ENCODE measurements around the gene CIZ1.

CIZ1 gene

GRCh38 chr9:128180447-128180846, 10.9 kb downstream of the CIZ1 start:
- ATAC-seq (ENCODE audit: low read depth) = no peak
- no peaks in the 10 kb centered on the region for H3K9me3 ChIP-seq (ENCODE audit: severe bottlenecking)
- no peak for DNase-seq (ENCODE audit: low spot score)
- peaks cover 87% of the 10 kb centered on the region for H3K36me3 ChIP-seq (ENCODE audit: low read depth)
- no peak overlapping the region for H3K4me3 ChIP-seq (ENCODE audit: severe bottlenecking)
- no peak overlapping the region for H3K27ac ChIP-seq (ENCODE audit: poor library complexity, severe bottlenecking)
- TF ChIP-seq, protein P1, sequence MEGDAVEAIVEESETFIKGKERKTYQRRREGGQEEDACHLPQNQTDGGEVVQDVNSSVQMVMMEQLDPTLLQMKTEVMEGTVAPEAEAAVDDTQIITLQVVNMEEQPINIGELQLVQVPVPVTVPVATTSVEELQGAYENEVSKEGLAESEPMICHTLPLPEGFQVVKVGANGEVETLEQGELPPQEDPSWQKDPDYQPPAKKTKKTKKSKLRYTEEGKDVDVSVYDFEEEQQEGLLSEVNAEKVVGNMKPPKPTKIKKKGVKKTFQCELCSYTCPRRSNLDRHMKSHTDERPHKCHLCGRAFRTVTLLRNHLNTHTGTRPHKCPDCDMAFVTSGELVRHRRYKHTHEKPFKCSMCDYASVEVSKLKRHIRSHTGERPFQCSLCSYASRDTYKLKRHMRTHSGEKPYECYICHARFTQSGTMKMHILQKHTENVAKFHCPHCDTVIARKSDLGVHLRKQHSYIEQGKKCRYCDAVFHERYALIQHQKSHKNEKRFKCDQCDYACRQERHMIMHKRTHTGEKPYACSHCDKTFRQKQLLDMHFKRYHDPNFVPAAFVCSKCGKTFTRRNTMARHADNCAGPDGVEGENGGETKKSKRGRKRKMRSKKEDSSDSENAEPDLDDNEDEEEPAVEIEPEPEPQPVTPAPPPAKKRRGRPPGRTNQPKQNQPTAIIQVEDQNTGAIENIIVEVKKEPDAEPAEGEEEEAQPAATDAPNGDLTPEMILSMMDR (IDR thresholded peaks at IDR 0.05; ENCODE audit: poor library complexity, severe bottlenecking) = no peak
- H3K4me1 ChIP-seq (ENCODE audit: insufficient read depth, poor library complexity, severe bottlenecking) = no peaks in the 10 kb centered on the region
- no peaks in the 10 kb centered on the region for H3K27me3 ChIP-seq (ENCODE audit: insufficient read depth, poor library complexity, severe bottlenecking)

- DNase-seq (ENCODE audit: low spot score) = no peak
- no peaks in the 10 kb centered on the region for H3K27me3 ChIP-seq (ENCODE audit: insufficient read depth, poor library complexity, severe bottlenecking)
- no peak for ATAC-seq (ENCODE audit: low read depth)
- no peak overlapping the region for H3K4me3 ChIP-seq (ENCODE audit: severe bottlenecking)
- H3K9me3 ChIP-seq (ENCODE audit: severe bottlenecking) = no peaks in the 10 kb centered on the region
- no peaks in the 10 kb centered on the region for H3K4me1 ChIP-seq (ENCODE audit: insufficient read depth, poor library complexity, severe bottlenecking)
- H3K27ac ChIP-seq (ENCODE audit: poor library complexity, severe bottlenecking) = no peak overlapping the region
- peaks cover 87% of the 10 kb centered on the region for H3K36me3 ChIP-seq (ENCODE audit: low read depth)
- TF ChIP-seq, protein P1 (IDR thresholded peaks at IDR 0.05; ENCODE audit: poor library complexity, severe bottlenecking) = no peak
These were observed 11.4 kb downstream of the CIZ1 start for GRCh38 chr9:128180001-128180400.

DNA sequence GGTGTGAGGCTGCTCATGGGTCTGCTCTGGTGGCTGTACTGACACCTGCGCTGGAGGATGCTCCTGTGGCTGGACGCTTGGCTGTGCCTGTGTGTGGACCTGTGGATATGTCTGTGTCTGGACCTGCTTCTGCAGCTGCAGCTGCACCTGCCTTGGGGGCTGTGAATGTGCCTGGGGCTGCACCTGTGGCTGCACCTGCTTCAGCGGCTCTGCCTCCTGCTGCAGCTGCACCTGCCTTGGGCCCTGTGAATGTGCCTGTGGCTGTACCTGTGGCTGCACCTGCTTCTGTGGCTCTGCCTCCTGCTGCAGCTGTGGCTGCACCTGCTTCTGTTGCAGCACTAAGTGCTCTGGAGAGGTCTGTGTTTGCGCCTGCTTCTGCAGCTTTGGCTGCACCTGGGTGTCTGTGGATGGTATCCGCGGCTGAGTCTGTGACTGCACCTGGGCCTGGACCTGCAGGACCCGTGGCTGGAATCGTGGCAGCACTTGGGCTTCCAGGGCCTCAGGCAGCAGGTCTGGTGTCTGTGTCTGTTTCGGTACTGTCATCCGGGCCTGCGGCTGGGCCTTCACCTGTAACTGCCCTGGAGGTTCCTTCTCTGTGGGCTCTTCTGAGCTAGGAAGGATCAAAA, 12.5 kb downstream of the CIZ1 start:
- Histone ChIP-seq H3K4me3 (ENCODE audit: severe bottlenecking) (no peak overlapping the region), H3K27ac (ENCODE audit: poor library complexity, severe bottlenecking) (no peak overlapping the region), H3K36me3 (ENCODE audit: low read depth) (peaks cover 81% of the 10 kb centered on the region), H3K4me1 (ENCODE audit: insufficient read depth, poor library complexity, severe bottlenecking) (no peaks in the 10 kb centered on the region), H3K27me3 (ENCODE audit: insufficient read depth, poor library complexity, severe bottlenecking) (no peaks in the 10 kb centered on the region), H3K9me3 (ENCODE audit: severe bottlenecking) (no peaks in the 10 kb centered on the region)
- ATAC-seq (ENCODE audit: low read depth) = no peak
- no peak for DNase-seq (ENCODE audit: low spot score)
- TF ChIP-seq, protein P1 (IDR thresholded peaks at IDR 0.05; ENCODE audit: poor library complexity, severe bottlenecking) = no peak

DNA sequence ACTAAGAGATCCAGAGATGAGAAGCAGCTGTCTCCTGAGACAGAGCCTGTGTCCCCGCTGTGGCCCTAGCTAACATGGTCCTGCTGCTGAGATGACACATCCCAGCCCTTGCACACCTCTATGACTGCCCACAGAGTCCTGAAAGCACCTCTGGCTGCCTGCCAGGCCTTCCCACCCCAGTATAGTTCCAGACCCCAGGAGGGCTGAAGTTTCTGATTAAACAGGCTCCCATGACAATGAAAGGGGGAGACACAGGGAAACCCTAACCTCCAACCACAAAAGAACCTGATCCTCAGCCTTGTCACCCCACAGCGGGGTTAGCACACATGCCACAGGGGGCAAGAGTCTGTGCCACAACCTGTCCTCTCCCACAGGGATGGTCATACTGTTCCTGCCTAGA, 15.6 kb downstream of the CIZ1 start:
- ATAC-seq (ENCODE audit: low read depth) (no peak), DNase-seq (ENCODE audit: low spot score) (no peak)
- Histone ChIP-seq H3K4me1 (ENCODE audit: insufficient read depth, poor library complexity, severe bottlenecking) (no peaks in the 10 kb centered on the region), H3K4me3 (ENCODE audit: severe bottlenecking) (no peak overlapping the region), H3K27me3 (ENCODE audit: insufficient read depth, poor library complexity, severe bottlenecking) (no peaks in the 10 kb centered on the region), H3K36me3 (ENCODE audit: low read depth) (peaks cover 79% of the 10 kb centered on the region), H3K9me3 (ENCODE audit: severe bottlenecking) (no peaks in the 10 kb centered on the region), H3K27ac (ENCODE audit: poor library complexity, severe bottlenecking) (no peak overlapping the region)
- TF ChIP-seq, protein P1 (IDR thresholded peaks at IDR 0.05; ENCODE audit: poor library complexity, severe bottlenecking) = no peak

DNA sequence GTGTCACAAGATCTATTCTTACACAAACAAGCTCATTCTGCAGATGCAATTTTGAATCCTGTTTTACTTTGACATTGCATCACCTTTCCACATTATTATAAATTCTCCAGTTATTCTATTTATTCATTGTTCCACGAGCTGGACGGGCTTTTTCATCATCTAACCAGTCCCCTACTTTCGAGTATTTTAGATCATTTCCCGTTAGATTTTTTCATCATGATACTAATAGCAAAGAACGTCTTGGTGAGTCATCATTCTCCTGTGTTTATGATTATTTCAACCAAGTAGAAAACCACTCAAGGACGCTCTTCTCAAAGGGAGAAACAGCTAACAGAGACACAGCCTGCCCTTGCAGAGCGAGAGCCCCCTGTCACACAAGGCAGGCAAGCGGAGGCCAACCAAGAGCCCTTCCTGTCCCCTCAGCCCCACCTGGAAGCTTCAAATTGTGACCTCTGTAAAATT, 16.2 kb downstream of the CIZ1 start:
- no peaks in the 10 kb centered on the region for H3K9me3 ChIP-seq (ENCODE audit: severe bottlenecking)
- H3K36me3 ChIP-seq (ENCODE audit: low read depth) = peaks cover 75% of the 10 kb centered on the region
- H3K4me1 ChIP-seq (ENCODE audit: insufficient read depth, poor library complexity, severe bottlenecking) = no peaks in the 10 kb centered on the region
- H3K27ac ChIP-seq (ENCODE audit: poor library complexity, severe bottlenecking) = no peak overlapping the region
- TF ChIP-seq, protein P1 (IDR thresholded peaks at IDR 0.05; ENCODE audit: poor library complexity, severe bottlenecking) = no peak
- no peak for DNase-seq (ENCODE audit: low spot score)
- no peaks in the 10 kb centered on the region for H3K27me3 ChIP-seq (ENCODE audit: insufficient read depth, poor library complexity, severe bottlenecking)
- H3K4me3 ChIP-seq (ENCODE audit: severe bottlenecking) = no peak overlapping the region
- ATAC-seq (ENCODE audit: low read depth) = no peak
